ENCODE data around the gene ACSL4.
A peak's percentile ranks its signal among the peaks of the same experiment; 100 is the strongest.
"Not testable (repeated sequence)": the region's sequence is repeated elsewhere in the genome, so short reads cannot be mapped to it uniquely, and the experiment has no call there.

The ACSL4 gene

GRCh38 chrX:109724971-109725370 is 8.1 kb downstream of the ACSL4 start:
- DNase-seq = not testable (repeated sequence)

- DNase-seq = no peak
Measured at GRCh38 chrX:109720947-109721346, 12.1 kb downstream of the ACSL4 start.

GRCh38 chrX:109719264-109719663 is 13.8 kb downstream of the ACSL4 start:
- DNase-seq = no peak

GRCh38 chrX:109716431-109717028 is 16.5 kb downstream of the ACSL4 start:
- no peak for DNase-seq

DNA sequence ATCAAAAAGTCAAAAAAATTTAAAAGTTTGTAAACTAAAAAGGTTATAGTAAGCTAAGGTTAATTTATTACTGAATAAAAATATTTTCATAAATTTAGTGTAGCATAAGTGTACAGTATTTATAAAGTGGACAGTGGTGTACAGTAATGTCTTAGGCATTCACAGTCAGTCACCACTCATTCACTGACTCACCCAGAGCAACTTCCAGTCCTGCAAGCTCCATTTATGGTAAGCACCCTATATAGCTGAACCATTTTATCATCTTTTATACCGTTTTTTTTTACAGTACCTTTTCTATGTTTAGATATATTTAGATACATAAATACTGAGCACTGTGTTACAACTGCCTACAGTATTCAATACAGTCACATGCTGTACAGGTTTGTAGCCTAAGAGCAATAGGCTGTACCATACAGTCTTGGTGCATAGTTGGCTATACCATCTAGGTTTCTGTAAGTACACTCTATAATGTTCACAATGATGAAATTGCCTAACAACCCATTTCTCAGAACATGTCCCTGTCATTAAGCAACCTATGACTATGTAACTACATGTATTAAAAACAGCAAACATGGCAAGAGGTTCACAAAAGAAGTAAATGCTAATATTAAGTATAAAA is 18.6 kb downstream of the ACSL4 start:
- DNase-seq = no peak

DNA sequence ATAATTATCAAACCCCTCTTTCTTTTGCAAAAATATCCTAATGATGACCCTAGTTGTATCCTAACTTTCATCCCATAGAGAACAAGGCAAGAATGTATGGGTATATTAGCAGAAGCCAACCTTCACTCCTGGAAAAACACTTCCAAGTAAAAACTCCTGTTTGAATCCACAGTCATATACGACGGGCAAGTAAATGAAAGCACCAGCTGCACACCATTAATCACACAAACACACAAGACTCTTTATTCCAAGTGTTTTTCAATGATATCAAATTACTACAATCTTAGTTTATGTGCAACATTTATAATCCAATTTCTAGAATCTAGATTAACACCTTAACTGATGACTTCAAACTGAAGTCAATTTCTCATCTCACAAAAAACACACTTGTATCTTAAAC is 22.9 kb downstream of the ACSL4 start:
- no peak for DNase-seq

GRCh38 chrX:109709129-109709631 is 23.9 kb downstream of the ACSL4 start:
- peak; percentile 58 for DNase-seq

- DNase-seq = no peak
Measured at GRCh38 chrX:109707720-109708119, 25.3 kb downstream of the ACSL4 start.

DNA sequence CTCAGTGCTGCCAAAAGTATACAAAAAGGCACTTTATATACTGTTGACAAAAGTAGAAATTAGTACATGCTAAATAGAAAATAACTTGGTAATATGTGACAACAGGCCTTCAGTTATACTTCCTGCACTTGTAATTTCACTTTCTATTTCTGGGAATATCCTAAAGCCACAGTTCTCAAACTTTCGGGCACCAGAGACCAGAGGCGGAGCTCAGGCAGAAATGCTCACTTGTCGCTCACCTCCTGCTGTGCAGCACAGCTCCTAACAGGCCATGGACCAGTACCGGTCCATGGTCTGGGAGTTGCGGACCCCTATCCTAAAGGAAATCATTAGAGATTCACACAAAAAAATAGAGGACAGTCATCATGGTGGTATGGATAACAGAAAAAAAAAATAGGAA is 25.7 kb downstream of the ACSL4 start:
- DNase-seq = no peak

DNA sequence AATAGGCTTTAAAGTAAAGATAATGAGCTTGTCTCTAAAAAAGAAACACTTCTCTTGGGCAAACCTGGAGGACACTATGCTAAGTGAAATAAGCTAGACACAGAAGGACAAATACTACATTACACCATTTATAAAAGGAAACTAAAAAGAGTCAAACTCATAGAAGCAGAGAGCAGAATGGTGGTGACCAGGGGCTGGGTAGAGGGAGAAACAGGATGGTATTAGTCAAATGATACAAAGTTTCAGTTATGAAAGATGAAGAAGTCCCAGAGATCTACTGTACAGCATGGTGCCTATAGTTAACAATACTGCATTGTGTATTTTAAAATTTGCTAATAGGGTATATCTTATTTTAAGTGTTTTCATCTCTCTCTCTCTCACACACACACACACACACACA is 28.5 kb downstream of the ACSL4 start:
- DNase-seq = peak; percentile 43

DNA sequence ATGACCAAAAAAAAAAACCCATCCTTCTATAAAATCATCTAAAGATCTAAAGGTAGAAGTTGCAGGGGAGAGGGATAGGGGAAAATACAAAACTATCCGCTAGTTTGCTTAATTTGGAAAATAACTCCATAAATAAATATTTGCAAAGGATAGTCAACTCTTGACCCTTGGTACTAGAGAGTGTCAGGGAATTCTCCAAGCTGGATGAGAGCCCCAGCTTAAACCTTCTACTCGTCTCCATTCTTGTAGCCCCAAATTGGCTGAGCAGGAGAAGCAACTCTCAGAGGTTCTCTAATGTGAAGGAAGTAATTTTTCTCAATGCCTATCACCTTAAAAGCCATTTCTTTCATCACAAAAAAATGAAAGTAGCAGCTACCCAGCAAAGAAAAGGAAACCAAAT is 35.2 kb downstream of the ACSL4 start:
- DNase-seq = no peak

GRCh38 chrX:109696146-109696740 is 36.8 kb downstream of the ACSL4 start:
- DNase-seq = peak; percentile 17

GRCh38 chrX:109695637-109696036 is 37.4 kb downstream of the ACSL4 start:
- DNase-seq = peak; percentile 61

DNA sequence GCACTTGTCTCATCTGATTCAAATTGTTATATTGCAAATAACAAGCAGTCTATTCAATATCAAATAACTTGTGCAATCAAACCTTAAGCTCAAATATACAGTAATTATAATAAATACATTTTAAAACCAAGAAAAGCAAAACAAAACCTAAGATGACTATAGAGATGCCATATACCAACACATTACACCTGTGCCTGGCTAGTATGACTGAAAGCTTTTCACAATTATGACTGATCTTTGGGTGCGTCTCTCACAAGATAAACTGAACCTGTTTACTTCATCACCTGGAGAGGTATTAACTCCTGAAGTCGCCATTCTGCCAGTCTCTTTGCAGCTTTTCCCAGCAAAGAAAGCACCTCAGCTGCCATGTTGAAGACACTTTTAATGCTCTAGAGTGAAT is 41.3 kb downstream of the ACSL4 start:
- no peak for DNase-seq

GRCh38 chrX:109691277-109691676 is 41.8 kb downstream of the ACSL4 start:
- DNase-seq = no peak

GRCh38 chrX:109687903-109688302 is 45.2 kb downstream of the ACSL4 start:
- DNase-seq = no peak

DNA sequence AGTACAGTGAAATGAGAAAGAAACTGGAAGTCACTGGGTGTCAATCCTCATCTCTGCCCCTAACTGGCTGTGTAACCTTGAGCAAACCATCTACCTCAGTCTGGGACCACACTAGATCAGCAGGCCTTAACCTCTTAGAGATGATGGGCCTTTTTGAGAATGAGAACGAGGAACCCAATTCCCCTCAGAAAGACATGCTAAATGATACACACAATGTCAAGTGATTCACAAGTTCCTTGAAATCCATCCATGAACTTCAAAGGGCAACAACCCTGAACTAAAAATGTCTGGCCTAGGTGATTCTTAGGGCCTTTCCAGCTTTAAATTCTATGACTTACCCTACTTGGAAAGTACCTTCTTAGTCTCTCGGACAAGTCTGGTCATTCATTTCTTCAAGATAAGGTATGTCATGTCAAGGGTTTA is 47.4 kb downstream of the ACSL4 start:
- no peak for DNase-seq

GRCh38 chrX:109684136-109684535 is 48.9 kb downstream of the ACSL4 start:
- DNase-seq = no peak

GRCh38 chrX:109681475-109682081 is 51.5 kb downstream of the ACSL4 start:
- no peak for DNase-seq

DNA sequence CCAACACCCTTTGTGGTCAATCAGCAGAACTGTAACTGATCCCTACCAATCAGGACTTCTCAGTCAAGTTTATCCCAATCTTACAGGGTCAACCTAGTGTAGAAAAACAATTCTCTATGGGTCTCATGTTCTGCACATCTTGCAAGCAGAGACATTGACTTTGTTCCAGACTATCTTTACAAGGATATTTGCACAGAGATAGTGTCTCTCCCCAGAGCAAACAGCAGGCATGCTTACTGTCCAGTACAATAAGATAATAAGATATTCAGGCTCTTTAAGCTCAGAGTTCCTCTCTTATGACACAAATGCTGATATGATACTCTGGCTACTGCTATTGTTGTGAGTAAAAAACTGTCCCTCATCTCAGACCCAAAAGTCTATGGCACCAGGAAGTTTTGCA is 53.2 kb downstream of the ACSL4 start:
- no peak for DNase-seq

DNA sequence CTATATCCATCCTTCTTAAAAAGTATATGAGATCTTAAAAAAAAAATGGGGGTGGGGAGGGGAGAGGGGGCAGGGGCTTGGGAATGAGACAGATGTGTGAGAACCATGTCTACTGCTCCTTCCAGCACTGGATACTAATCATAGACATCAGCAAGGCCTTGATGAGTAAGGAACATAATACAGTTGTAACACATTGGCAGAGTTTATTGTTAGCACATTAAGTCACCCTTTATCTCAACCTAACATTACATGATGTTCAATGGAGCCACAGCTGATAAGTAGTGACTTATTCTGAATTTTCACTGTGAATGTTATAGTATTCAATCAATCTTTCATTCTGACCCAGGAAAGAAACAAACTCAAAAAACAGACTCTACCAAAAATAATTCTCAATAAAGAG is 60.8 kb downstream of the ACSL4 start:
- DNase-seq = no peak

GRCh38 chrX:109671170-109671569 is 61.9 kb downstream of the ACSL4 start:
- DNase-seq = not testable (repeated sequence)

DNA sequence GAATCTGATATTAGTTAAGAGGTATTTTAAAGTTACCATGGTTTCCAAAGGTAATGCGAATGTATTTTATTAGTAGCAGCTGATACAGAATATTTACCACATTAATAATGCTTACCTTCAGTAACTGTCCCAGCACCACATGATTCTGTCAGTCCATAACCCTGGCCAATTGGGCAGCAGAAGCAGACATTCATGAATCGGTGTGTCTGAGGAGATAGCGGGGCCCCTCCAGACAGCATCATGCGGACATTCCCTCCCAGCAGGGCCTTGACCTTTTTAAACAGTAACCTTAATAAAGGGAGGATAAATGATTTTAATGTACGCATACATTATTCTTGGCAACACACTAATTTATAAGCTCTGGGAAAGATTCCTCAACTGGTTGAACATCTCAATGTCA is 65.1 kb downstream of the ACSL4 start:
- DNase-seq = no peak

Measured in activated CD4-positive, alpha-beta T cell treated with anti-CD3 and anti-CD28 coated beads, Interleukin-10, Interleukin-2, amounts not matched to agents 100 ng/mL and 50 ng/mL, durations not matched to agents 16 hours and 8 hours (primary cell).